Type B pancreatic cell (in vitro differentiated cells): ENCODE data around the gene ITGA1. TPM values are rescaled to one million over a fixed set of nuclear protein-coding genes. Genes with fewer than 3 reads are reported as not detected.

Experiments
- DNase-seq: peaks from one replicate; pipeline ENCODE4 v3.0.0; 2021; ENCODE audit warnings: mixed read lengths; ENCODE audit not compliant: unreplicated experiment; ENCODE audit errors: extremely low spot score
- H3K27ac Mint-ChIP-seq: 2 replicates; pipeline ENCODE4 v1.8.0; 2021; ENCODE audit warnings: mild to moderate bottlenecking, mixed read lengths
- H3K27me3 Mint-ChIP-seq: 2 replicates; pipeline ENCODE4 v1.8.0; 2021; ENCODE audit warnings: mixed read lengths
- H3K36me3 Mint-ChIP-seq: 2 replicates; pipeline ENCODE4 v1.8.0; 2021; ENCODE audit warnings: mixed read lengths
- H3K4me1 Mint-ChIP-seq: one replicate; pipeline ENCODE4 v1.8.0; 2021; ENCODE audit warnings: mixed read lengths; ENCODE audit not compliant: unreplicated experiment
- H3K4me3 Mint-ChIP-seq: 2 replicates; pipeline ENCODE4 v1.8.0; 2021; ENCODE audit warnings: mild to moderate bottlenecking, mixed read lengths
- H3K9me3 Mint-ChIP-seq: 2 replicates; pipeline ENCODE4 v1.8.0; 2021; ENCODE audit warnings: mixed read lengths
- CTCF ChIP-seq: fragments of 200-600 bp; sonication (generic); conservative IDR thresholded peaks from 2 replicates; pipeline ENCODE4 v1.5.0; 2021; ENCODE audit warnings: antibody characterized with exemption, mild to moderate bottlenecking
- total RNA-seq: library from RNA; stranded (reverse); gene quantifications from 2 replicates; pipeline ENCODE4 v1.2.1, GENCODE V29; 2021; ENCODE audit warnings: low replicate concordance

The ITGA1 gene
- total RNA-seq, 1 donor from 2014 or later = 17.0 TPM

- peaks cover 4% of the 10 kb centered on the region for H3K36me3 Mint-ChIP-seq
- no peak for TF ChIP-seq CTCF
- DNase-seq = no peak
- no peaks in the 10 kb centered on the region for H3K27me3 Mint-ChIP-seq
- H3K4me1 Mint-ChIP-seq = no peaks in the 10 kb centered on the region
- no peak overlapping the region for H3K27ac Mint-ChIP-seq
- no peaks in the 10 kb centered on the region for H3K9me3 Mint-ChIP-seq
- no peak overlapping the region for H3K4me3 Mint-ChIP-seq
Measured at GRCh38 chr5:52886206-52886605, 98.5 kb downstream of the ITGA1 start.

- no peak for DNase-seq
- no peak overlapping the region for H3K4me3 Mint-ChIP-seq
- H3K4me1 Mint-ChIP-seq = no peaks in the 10 kb centered on the region
- peaks cover 4% of the 10 kb centered on the region for H3K36me3 Mint-ChIP-seq
- no peaks in the 10 kb centered on the region for H3K27me3 Mint-ChIP-seq
- H3K9me3 Mint-ChIP-seq = no peaks in the 10 kb centered on the region
- H3K27ac Mint-ChIP-seq = no peak overlapping the region
- TF ChIP-seq CTCF = no peak
Measured at GRCh38 chr5:52887066-52887465, 99.3 kb downstream of the ITGA1 start.

- peaks cover 4% of the 10 kb centered on the region for H3K36me3 Mint-ChIP-seq
- no peak for DNase-seq
- TF ChIP-seq CTCF = no peak
- H3K4me1 Mint-ChIP-seq = peaks cover 3% of the 10 kb centered on the region
- H3K4me3 Mint-ChIP-seq = no peak overlapping the region
- H3K9me3 Mint-ChIP-seq = no peaks in the 10 kb centered on the region
- no peak overlapping the region for H3K27ac Mint-ChIP-seq
- H3K27me3 Mint-ChIP-seq = no peaks in the 10 kb centered on the region
Measured at GRCh38 chr5:52888363-52888762, 100.6 kb downstream of the ITGA1 start.

GRCh38 chr5:52892242-52892878, 104.6 kb downstream of the ITGA1 start:
- Mint-ChIP-seq H3K27ac (no peak overlapping the region), H3K27me3 (no peaks in the 10 kb centered on the region), H3K4me1 (peaks cover 21% of the 10 kb centered on the region), H3K4me3 (no peak overlapping the region), H3K9me3 (no peaks in the 10 kb centered on the region), H3K36me3 (no peaks in the 10 kb centered on the region)
- no peak for DNase-seq
- TF ChIP-seq CTCF = no peak

GRCh38 chr5:52893105-52893504, 105.4 kb downstream of the ITGA1 start:
- Mint-ChIP-seq H3K27ac (no peak overlapping the region), H3K4me3 (no peak overlapping the region), H3K9me3 (no peaks in the 10 kb centered on the region), H3K4me1 (peaks cover 21% of the 10 kb centered on the region), H3K36me3 (no peaks in the 10 kb centered on the region), H3K27me3 (no peaks in the 10 kb centered on the region)
- no peak for DNase-seq
- no peak for TF ChIP-seq CTCF

- DNase-seq = no peak
Measured at GRCh38 chr5:52893863-52894262, 106.1 kb downstream of the ITGA1 start.

More at GRCh38 chr5:52893863-52894262, 106.1 kb downstream of the ITGA1 start:
- TF ChIP-seq CTCF = no peak
- no peaks in the 10 kb centered on the region for H3K36me3 Mint-ChIP-seq
- peaks cover 21% of the 10 kb centered on the region for H3K4me1 Mint-ChIP-seq
- H3K4me3 Mint-ChIP-seq = no peak overlapping the region
- H3K27me3 Mint-ChIP-seq = no peaks in the 10 kb centered on the region
- no peaks in the 10 kb centered on the region for H3K9me3 Mint-ChIP-seq
- H3K27ac Mint-ChIP-seq = no peak overlapping the region
